OCI-LY1 (cell line): ENCODE measurements around the gene ZNF775.

Experiments
- H2AFZ ChIP-seq: fragments of 200-600 bp; sonication (generic), shearing (Covaris generic); 2 replicates; pipeline ENCODE4 v1.6.0; 2014; ENCODE audit warnings: antibody characterized with exemption, mild to moderate bottlenecking, low read length
- H3F3A ChIP-seq: fragments of 200-600 bp; sonication (generic), shearing (Covaris generic); 2 replicates; pipeline ENCODE4 v1.6.0; 2014; ENCODE audit warnings: mild to moderate bottlenecking, antibody characterized with exemption, low read length, moderate library complexity; ENCODE audit not compliant: insufficient read depth
- H3K27ac ChIP-seq: fragments of 200-600 bp; sonication (generic); 2 replicates; pipeline ENCODE4 v1.5.1; 2014; ENCODE audit warnings: low read length, mixed run types, mild to moderate bottlenecking, low read depth; ENCODE audit not compliant: poor library complexity, severe bottlenecking
- H3K27me3 ChIP-seq: fragments of 200-600 bp; sonication (generic); 2 replicates; pipeline ENCODE4 v1.6.0; 2014; ENCODE audit warnings: antibody characterized with exemption, mild to moderate bottlenecking, low read length, moderate library complexity; ENCODE audit not compliant: insufficient read depth
- H3K36me3 ChIP-seq: fragments of 200-600 bp; sonication (generic); 2 replicates; pipeline ENCODE4 v1.6.1; 2014; ENCODE audit warnings: mild to moderate bottlenecking, antibody characterized with exemption, low read length, moderate library complexity, mixed read lengths; ENCODE audit not compliant: insufficient read depth
- H3K4me1 ChIP-seq: fragments of 200-600 bp; sonication (generic); 2 replicates; pipeline ENCODE4 v1.5.1; 2014; ENCODE audit warnings: mild to moderate bottlenecking, low read length, moderate library complexity; ENCODE audit not compliant: insufficient read depth, severe bottlenecking
- H3K4me2 ChIP-seq: fragments of 200-600 bp; sonication (generic), shearing (Covaris generic); 2 replicates; pipeline ENCODE4 v1.6.1; 2014; ENCODE audit warnings: low read length
- H3K4me3 ChIP-seq: fragments of 200-600 bp; sonication (generic); 2 replicates; pipeline ENCODE4 v1.5.1; 2014; ENCODE audit warnings: low read length, low read depth, mild to moderate bottlenecking, mixed read lengths; ENCODE audit not compliant: poor library complexity, severe bottlenecking
- H3K79me2 ChIP-seq: fragments of 200-600 bp; shearing (Covaris generic); 2 replicates; pipeline ENCODE4 v1.6.1; 2016; ENCODE audit warnings: mixed run types, low read length, mixed read lengths; ENCODE audit not compliant: insufficient read depth
- H3K9ac ChIP-seq: fragments of 200-600 bp; sonication (generic), shearing (Covaris generic); 2 replicates; pipeline ENCODE4 v1.6.1; 2014; ENCODE audit warnings: mild to moderate bottlenecking, low read length, mixed read lengths
- H3K9me2 ChIP-seq: fragments of 200-600 bp; sonication (generic), shearing (Covaris generic); 2 replicates; pipeline ENCODE4 v1.6.1; 2014; ENCODE audit warnings: low read depth, mild to moderate bottlenecking, low read length, mixed read lengths
- H3K9me3 ChIP-seq: fragments of 200-600 bp; shearing (Covaris generic); 2 replicates; pipeline ENCODE4 v1.6.1; 2014; ENCODE audit warnings: low read length, mixed read lengths
- H4K20me1 ChIP-seq: fragments of 200-600 bp; sonication (generic), shearing (Covaris generic); 2 replicates; pipeline ENCODE4 v1.6.0; 2016; ENCODE audit warnings: mild to moderate bottlenecking, low read length; ENCODE audit not compliant: insufficient read depth
- EZH2 ChIP-seq: fragments of 200-600 bp; sonication (generic), shearing (Covaris generic); IDR thresholded peaks from 2 replicates; pipeline ENCODE4 v1.8.0; 2017; ENCODE audit warnings: borderline replicate concordance, mixed run types, mild to moderate bottlenecking, antibody characterized with exemption, low read length, moderate library complexity, mixed read lengths
- TF ChIP-seq, protein P1 (sequence below): fragments of 200-600 bp; sonication (generic), shearing (Covaris generic); IDR thresholded peaks from 2 replicates; pipeline ENCODE4 v1.5.1; 2017; ENCODE audit warnings: mild to moderate bottlenecking, antibody characterized with exemption, low read length, moderate library complexity, mixed read lengths

ZNF775 gene

GRCh38 chr7:150382844-150383225 lies 3.7 kb downstream of the ZNF775 start:
- Histone ChIP-seq H3K36me3 (no peaks in the 10 kb centered on the region), H3K27me3 (no peaks in the 10 kb centered on the region), H3K4me3 (peak overlapping the region; percentile 4), H3K4me1 (peaks cover 59% of the 10 kb centered on the region), H2AFZ (no peak overlapping the region), H4K20me1 (no peaks in the 10 kb centered on the region), H3K79me2 (no peaks in the 10 kb centered on the region), H3K9me2 (no peaks in the 10 kb centered on the region), H3K4me2 (peak overlapping the region; percentile 44), H3F3A (0 out of 2 replicates have a peak, but pooled peaks cover 2% of the 10 kb centered on the region), H3K27ac (peak overlapping the region; percentile 70), H3K9me3 (no peaks in the 10 kb centered on the region), H3K9ac (peak overlapping the region; percentile 11; the same call in 1 of the 2 replicates)
- TF ChIP-seq, protein P1, sequence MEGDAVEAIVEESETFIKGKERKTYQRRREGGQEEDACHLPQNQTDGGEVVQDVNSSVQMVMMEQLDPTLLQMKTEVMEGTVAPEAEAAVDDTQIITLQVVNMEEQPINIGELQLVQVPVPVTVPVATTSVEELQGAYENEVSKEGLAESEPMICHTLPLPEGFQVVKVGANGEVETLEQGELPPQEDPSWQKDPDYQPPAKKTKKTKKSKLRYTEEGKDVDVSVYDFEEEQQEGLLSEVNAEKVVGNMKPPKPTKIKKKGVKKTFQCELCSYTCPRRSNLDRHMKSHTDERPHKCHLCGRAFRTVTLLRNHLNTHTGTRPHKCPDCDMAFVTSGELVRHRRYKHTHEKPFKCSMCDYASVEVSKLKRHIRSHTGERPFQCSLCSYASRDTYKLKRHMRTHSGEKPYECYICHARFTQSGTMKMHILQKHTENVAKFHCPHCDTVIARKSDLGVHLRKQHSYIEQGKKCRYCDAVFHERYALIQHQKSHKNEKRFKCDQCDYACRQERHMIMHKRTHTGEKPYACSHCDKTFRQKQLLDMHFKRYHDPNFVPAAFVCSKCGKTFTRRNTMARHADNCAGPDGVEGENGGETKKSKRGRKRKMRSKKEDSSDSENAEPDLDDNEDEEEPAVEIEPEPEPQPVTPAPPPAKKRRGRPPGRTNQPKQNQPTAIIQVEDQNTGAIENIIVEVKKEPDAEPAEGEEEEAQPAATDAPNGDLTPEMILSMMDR = no peak
- no peak for TF ChIP-seq EZH2

GRCh38 chr7:150383710-150384397 lies 4.7 kb downstream of the ZNF775 start:
- Histone ChIP-seq H3K27me3 (no peaks in the 10 kb centered on the region), H2AFZ (no peak overlapping the region), H3K79me2 (no peaks in the 10 kb centered on the region), H3K9me2 (no peaks in the 10 kb centered on the region), H4K20me1 (no peaks in the 10 kb centered on the region), H3K9ac (no peak overlapping the region; the same call in 1 of the 2 replicates), H3K36me3 (no peaks in the 10 kb centered on the region), H3K9me3 (no peaks in the 10 kb centered on the region), H3K27ac (peak overlapping the region; percentile 70), H3K4me2 (no peak overlapping the region; the same call in 1 of the 2 replicates), H3F3A (no peaks in the 10 kb centered on the region), H3K4me1 (peaks cover 50% of the 10 kb centered on the region), H3K4me3 (no peak overlapping the region)
- TF ChIP-seq EZH2 = no peak
- TF ChIP-seq, protein P1 = no peak

GRCh38 chr7:150384406-150385301 lies 5.5 kb downstream of the ZNF775 start:
- Histone ChIP-seq H3F3A (no peaks in the 10 kb centered on the region), H3K4me2 (no peak overlapping the region), H3K79me2 (no peaks in the 10 kb centered on the region), H3K4me3 (no peak overlapping the region), H3K27me3 (no peaks in the 10 kb centered on the region), H3K4me1 (peaks cover 48% of the 10 kb centered on the region), H3K9me3 (no peaks in the 10 kb centered on the region), H3K36me3 (no peaks in the 10 kb centered on the region), H2AFZ (no peak overlapping the region), H4K20me1 (no peaks in the 10 kb centered on the region), H3K9me2 (no peaks in the 10 kb centered on the region), H3K9ac (no peak overlapping the region), H3K27ac (no peak overlapping the region)
- TF ChIP-seq EZH2 = no peak
- TF ChIP-seq, protein P1 = no peak
